Measurements from ENCODE around the gene EML3.

DNA sequence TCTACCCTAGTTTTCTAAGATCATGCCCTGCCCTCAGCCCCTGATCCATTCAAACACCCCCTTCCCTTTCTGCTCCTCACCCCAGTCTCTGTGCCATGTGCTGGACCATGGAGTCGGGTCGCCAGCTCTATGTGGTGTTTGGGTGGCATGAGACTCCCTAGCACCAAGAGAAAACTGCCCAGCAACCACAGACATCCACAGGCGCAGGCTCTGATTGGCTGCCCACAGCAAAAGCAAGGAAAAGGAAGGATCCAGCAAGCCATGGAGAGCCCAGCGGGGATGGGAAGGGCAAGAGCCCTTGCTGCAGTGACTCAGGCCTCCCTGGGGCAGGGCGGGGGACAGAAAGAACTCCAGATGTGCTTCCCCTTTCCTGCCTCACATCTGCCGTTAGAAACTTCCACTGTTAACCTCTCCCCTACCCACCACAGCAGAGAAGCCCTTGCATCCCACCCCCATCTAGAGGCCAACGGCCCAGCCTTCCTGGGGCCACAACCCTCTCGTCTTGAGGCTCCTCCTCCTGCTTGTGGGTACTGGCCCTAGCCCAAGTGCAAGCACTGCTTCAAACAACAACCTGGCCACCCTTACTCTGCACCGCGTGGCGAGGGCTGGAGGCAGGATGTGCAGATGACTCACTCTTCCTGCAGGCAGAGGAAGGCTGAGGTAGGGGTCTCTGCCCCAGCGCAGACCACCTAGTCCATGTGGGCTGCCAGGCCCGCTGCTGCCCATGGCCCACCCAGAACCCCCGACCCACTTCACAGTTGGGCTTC, 56.3 kb downstream of the EML3 start:
- TF ChIP-seq, protein P1, sequence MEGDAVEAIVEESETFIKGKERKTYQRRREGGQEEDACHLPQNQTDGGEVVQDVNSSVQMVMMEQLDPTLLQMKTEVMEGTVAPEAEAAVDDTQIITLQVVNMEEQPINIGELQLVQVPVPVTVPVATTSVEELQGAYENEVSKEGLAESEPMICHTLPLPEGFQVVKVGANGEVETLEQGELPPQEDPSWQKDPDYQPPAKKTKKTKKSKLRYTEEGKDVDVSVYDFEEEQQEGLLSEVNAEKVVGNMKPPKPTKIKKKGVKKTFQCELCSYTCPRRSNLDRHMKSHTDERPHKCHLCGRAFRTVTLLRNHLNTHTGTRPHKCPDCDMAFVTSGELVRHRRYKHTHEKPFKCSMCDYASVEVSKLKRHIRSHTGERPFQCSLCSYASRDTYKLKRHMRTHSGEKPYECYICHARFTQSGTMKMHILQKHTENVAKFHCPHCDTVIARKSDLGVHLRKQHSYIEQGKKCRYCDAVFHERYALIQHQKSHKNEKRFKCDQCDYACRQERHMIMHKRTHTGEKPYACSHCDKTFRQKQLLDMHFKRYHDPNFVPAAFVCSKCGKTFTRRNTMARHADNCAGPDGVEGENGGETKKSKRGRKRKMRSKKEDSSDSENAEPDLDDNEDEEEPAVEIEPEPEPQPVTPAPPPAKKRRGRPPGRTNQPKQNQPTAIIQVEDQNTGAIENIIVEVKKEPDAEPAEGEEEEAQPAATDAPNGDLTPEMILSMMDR (IDR thresholded peaks at IDR 0.05) = peak in 1 of 3 donors; percentile 12
- peak; percentile 50 to 65 (median 60) for TF ChIP-seq POLR2AphosphoS5 (IDR thresholded peaks at IDR 0.05)
